Mesendoderm (in vitro differentiated cells): ENCODE data around the gene CTSA.

Experiments
- DNase-seq: peaks from one replicate; pipeline ENCODE4 v3.0.0; 2013
- H2AK5ac ChIP-seq: 2 replicates; pipeline ENCODE4 v1.6.1; 2013; ENCODE audit warnings: low read length, inconsistent platforms
- H2BK120ac ChIP-seq: 2 replicates; pipeline ENCODE4 v1.6.1; 2013; ENCODE audit warnings: low read depth, mild to moderate bottlenecking, low read length, moderate library complexity, mixed read lengths
- H2BK15ac ChIP-seq: replicated peaks from 2 replicates; pipeline ENCODE4 v1.6.1; 2013; ENCODE audit warnings: low read depth, mild to moderate bottlenecking, moderate library complexity
- H2BK5ac ChIP-seq: 2 replicates; pipeline ENCODE4 v1.6.1; 2013; ENCODE audit warnings: low read length, inconsistent platforms
- H3K18ac ChIP-seq: 2 replicates; pipeline ENCODE4 v1.6.1; 2013; ENCODE audit warnings: mild to moderate bottlenecking, low read length, mixed read lengths
- H3K23ac ChIP-seq: one replicate; pipeline ENCODE4 v1.6.1; 2013; ENCODE audit warnings: low read length
- H3K27ac ChIP-seq: 2 replicates; pipeline ENCODE4 v1.5.1; 2013; ENCODE audit warnings: low read depth, mild to moderate bottlenecking, inconsistent platforms, low read length, moderate library complexity
- H3K27me3 ChIP-seq: 2 replicates; pipeline ENCODE4 v1.6.1; 2013; ENCODE audit warnings: low read length, control low read depth, mild to moderate bottlenecking, inconsistent platforms; ENCODE audit not compliant: insufficient read depth, poor library complexity
- H3K36me3 ChIP-seq: 2 replicates; pipeline ENCODE4 v1.6.1; 2013; ENCODE audit warnings: low read length, inconsistent platforms; ENCODE audit not compliant: control insufficient read depth, insufficient read depth
- H3K4ac ChIP-seq: one replicate; pipeline ENCODE4 v1.6.1; 2013; ENCODE audit warnings: low read depth, mild to moderate bottlenecking, low read length, moderate library complexity
- H3K4me1 ChIP-seq: 2 replicates; pipeline ENCODE4 v1.6.1; 2013; ENCODE audit warnings: low read depth, low read length, inconsistent platforms; ENCODE audit not compliant: control insufficient read depth
- H3K4me2 ChIP-seq: 2 replicates; pipeline ENCODE4 v1.6.1; 2013; ENCODE audit warnings: low read length
- H3K4me3 ChIP-seq: 2 replicates; pipeline ENCODE4 v1.5.1; 2013; ENCODE audit warnings: mild to moderate bottlenecking, low read length
- H3K56ac ChIP-seq: one replicate; pipeline ENCODE4 v1.6.1; 2013; ENCODE audit warnings: low read length
- H3K79me1 ChIP-seq: 2 replicates; pipeline ENCODE4 v1.6.1; 2013; ENCODE audit warnings: low read length, inconsistent platforms
- H3K79me2 ChIP-seq: 2 replicates; pipeline ENCODE4 v1.6.1; 2013; ENCODE audit warnings: mild to moderate bottlenecking, low read length; ENCODE audit not compliant: control insufficient read depth, insufficient read depth
- H3K9ac ChIP-seq: 2 replicates; pipeline ENCODE4 v1.6.1; 2013; ENCODE audit warnings: low read length, inconsistent platforms
- H4K5ac ChIP-seq: one replicate; pipeline ENCODE4 v1.6.1; 2013; ENCODE audit warnings: low read length
- H4K8ac ChIP-seq: one replicate; pipeline ENCODE4 v1.6.1; 2013; ENCODE audit warnings: low read depth, mild to moderate bottlenecking, control low read depth, low read length, moderate library complexity
- WGBS: extraction: QIAGEN DNeasy Blood & Tissue Kit; methylation state at CpG from one replicate; pipeline ENCODE4 v1.1.7; 2013; ENCODE audit warnings: low lambda C conversion rate, missing lambda C conversion rate; ENCODE audit not compliant: insufficient coverage; ENCODE audit errors: extremely low coverage; 5-methylcytosine and 5-hydroxymethylcytosine counted together

Gene CTSA

DNA sequence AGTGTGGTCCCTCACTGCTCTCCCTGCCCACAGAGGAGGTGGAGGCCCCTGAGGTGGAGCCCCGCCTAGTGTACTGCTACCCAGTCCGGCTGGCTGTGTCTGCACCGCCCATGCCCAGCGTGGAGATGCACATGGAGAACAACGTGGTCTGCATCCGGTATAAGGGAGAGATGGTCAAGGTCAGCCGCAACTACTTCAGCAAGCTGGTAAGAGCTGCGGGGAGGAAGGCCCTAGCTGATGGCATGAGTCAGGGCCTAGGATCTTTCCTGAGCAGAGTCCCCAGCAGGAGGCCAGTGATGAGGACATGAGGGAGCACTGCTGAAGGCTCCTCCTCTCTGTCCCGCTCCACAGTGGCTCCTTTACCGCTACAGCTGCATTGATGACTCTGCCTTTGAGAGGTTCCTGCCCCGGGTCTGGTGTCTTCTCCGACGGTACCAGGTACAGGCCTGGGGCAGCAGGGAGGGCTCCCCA lies 54.6 kb downstream of the CTSA start:
- H3K4me2 ChIP-seq: no peak overlapping the region
- H3K36me3 ChIP-seq: peaks cover 37% of the 10 kb centered on the region
- no peaks in the 10 kb centered on the region for H3K4me1 ChIP-seq
- H2BK15ac ChIP-seq: no peak overlapping the region
- H3K18ac ChIP-seq: no peak overlapping the region
- no peak overlapping the region for H2BK120ac ChIP-seq
- H3K27me3 ChIP-seq: no peaks in the 10 kb centered on the region
- H3K4me3 ChIP-seq: no peak overlapping the region
- no CpG with 5 or more reads among the region's 13 CpGs for WGBS
- H3K79me1 ChIP-seq: no peaks in the 10 kb centered on the region
- DNase-seq: peak; percentile 56
- H3K79me2 ChIP-seq: no peaks in the 10 kb centered on the region
- H3K27ac ChIP-seq: no peak overlapping the region
- no peak overlapping the region for H3K56ac ChIP-seq
- no peak overlapping the region for H4K8ac ChIP-seq
- H4K5ac ChIP-seq: no peak overlapping the region
- H3K9ac ChIP-seq: no peak overlapping the region
- no peak overlapping the region for H3K4ac ChIP-seq
- no peak overlapping the region for H3K23ac ChIP-seq
- no peak overlapping the region for H2BK5ac ChIP-seq
- no peak overlapping the region for H2AK5ac ChIP-seq

DNA sequence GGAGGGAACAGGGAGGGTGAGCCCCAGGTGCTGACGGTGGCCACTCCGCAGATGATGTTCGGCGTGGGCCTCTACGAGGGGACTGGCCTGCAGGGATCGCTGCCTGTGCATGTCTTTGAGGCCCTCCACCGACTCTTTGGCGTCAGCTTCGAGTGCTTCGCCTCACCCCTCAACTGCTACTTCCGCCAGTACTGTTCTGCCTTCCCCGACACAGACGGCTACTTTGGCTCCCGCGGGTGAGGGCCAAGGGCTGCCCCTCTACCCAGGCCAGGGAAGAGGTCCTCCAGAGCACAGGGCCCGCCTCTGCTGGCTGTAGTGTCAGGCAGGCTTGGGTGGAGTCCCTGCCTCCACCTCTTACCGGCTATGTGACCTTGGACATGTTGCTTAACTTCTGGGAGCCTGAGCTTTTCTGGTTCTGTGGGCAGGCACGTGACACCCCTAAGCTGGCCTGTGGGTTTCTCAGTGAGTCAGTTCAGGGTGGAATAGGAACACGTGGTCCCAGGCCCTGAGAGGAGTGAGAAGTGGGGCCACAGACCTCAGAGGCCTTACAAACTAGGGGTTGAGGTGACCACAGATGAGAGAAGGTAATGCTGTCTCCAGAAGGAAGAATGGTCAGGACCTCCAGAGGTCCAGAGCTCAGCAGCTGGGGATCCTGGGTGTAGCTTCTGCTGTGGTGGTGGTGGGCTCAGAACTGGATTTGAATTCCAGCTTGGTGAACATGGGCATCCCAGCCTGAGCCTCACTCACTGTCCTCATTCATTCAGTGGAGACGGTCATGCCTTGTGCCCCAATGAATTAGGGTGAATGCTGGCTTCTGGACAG lies 55.2 kb downstream of the CTSA start:
- DNase-seq: no peak

DNA sequence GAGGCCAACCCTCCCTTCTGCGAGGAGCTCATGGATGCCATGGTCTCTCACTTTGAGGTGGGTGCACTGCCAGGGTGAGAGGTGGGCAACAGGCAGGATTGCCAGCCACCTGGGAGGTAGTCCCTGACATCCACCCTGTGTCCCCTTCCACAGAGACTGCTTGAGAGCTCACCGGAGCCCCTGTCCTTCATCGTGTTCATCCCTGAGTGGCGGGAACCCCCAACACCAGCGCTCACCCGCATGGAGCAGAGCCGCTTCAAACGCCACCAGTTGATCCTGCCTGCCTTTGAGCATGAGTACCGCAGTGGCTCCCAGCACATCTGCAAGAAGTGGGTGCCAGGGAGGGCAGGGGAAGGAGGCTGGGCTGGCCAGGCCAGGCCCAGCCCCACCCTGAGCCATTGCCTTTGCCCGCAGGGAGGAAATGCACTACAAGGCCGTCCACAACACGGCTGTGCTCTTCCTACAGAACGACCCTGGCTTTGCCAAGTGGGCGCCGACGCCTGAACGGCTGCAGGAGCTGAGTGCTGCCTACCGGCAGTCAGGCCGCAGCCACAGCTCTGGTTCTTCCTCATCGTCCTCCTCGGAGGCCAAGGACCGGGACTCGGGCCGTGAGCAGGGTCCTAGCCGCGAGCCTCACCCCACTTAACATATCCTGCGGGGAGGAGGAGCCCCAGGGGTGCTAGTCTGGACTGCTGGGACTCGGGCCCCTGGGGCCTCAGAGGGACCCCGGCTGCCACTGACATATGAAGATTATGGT lies 56.2 kb downstream of the CTSA start:
- Histone ChIP-seq H3K79me1 (no peaks in the 10 kb centered on the region), H3K4me2 (no peak overlapping the region), H2BK15ac (no peak overlapping the region), H3K27me3 (no peaks in the 10 kb centered on the region), H3K18ac (no peak overlapping the region), H3K4me3 (no peak overlapping the region), H4K8ac (no peak overlapping the region), H4K5ac (no peak overlapping the region), H3K56ac (no peak overlapping the region), H2BK5ac (no peak overlapping the region), H3K36me3 (peaks cover 39% of the 10 kb centered on the region), H3K4ac (no peak overlapping the region), H3K9ac (no peak overlapping the region), H3K79me2 (no peaks in the 10 kb centered on the region), H2BK120ac (no peak overlapping the region), H3K27ac (no peak overlapping the region), H3K4me1 (no peaks in the 10 kb centered on the region), H3K23ac (no peak overlapping the region), H2AK5ac (no peak overlapping the region)
- no peak for DNase-seq
- no CpG with 5 or more reads among the region's 29 CpGs for WGBS

More for the DNA sequence above, 55.2 kb downstream of the CTSA start:
- no peak overlapping the region for H3K4ac ChIP-seq
- no peak overlapping the region for H3K23ac ChIP-seq
- H2BK15ac ChIP-seq: no peak overlapping the region
- no peak overlapping the region for H3K4me3 ChIP-seq
- no peaks in the 10 kb centered on the region for H3K79me2 ChIP-seq
- no peak overlapping the region for H3K9ac ChIP-seq
- no CpG with 5 or more reads among the region's 20 CpGs for WGBS
- no peaks in the 10 kb centered on the region for H3K27me3 ChIP-seq
- no peak overlapping the region for H3K27ac ChIP-seq
- H3K4me1 ChIP-seq: no peaks in the 10 kb centered on the region
- H3K36me3 ChIP-seq: peaks cover 37% of the 10 kb centered on the region
- H3K79me1 ChIP-seq: no peaks in the 10 kb centered on the region
- H2AK5ac ChIP-seq: no peak overlapping the region
- H3K4me2 ChIP-seq: no peak overlapping the region
- no peak overlapping the region for H4K8ac ChIP-seq
- H2BK120ac ChIP-seq: no peak overlapping the region
- no peak overlapping the region for H3K56ac ChIP-seq
- H3K18ac ChIP-seq: no peak overlapping the region
- no peak overlapping the region for H4K5ac ChIP-seq
- H2BK5ac ChIP-seq: no peak overlapping the region

DNA sequence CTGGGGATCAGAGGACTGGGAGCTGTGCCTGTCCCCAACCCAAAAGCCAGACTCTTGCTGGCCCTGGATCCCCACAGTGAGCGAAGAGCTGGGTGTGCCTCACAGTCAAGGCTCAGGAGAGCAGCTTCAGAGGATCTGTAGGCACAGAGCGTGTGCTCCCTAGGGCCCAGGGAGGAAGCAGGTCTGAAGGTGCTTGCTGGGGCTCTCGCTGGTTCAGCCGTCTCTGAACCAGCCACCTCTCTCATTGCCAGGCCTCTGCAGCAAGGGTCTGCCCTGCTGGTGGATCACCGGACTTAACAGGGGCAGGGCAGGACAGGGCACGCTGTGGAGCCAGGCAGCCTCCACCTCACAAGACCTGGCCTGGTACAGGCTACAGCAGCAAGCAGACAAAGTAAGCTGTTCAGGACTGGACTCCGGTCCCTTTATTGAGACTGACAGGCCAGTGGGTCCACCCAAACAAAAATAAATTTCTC lies 57.2 kb downstream of the CTSA start:
- H2AK5ac ChIP-seq: no peak overlapping the region
- no peak overlapping the region for H3K23ac ChIP-seq
- H3K9ac ChIP-seq: no peak overlapping the region
- H4K8ac ChIP-seq: no peak overlapping the region
- H3K36me3 ChIP-seq: peaks cover 39% of the 10 kb centered on the region
- no peak overlapping the region for H4K5ac ChIP-seq
- no peaks in the 10 kb centered on the region for H3K79me2 ChIP-seq
- no peak overlapping the region for H3K18ac ChIP-seq
- no peaks in the 10 kb centered on the region for H3K79me1 ChIP-seq
- H2BK5ac ChIP-seq: no peak overlapping the region
- H3K27me3 ChIP-seq: no peaks in the 10 kb centered on the region
- DNase-seq: no peak
- H3K4me3 ChIP-seq: no peak overlapping the region
- no peak overlapping the region for H3K4ac ChIP-seq
- H3K4me2 ChIP-seq: no peak overlapping the region
- no peak overlapping the region for H3K56ac ChIP-seq
- H3K4me1 ChIP-seq: no peaks in the 10 kb centered on the region
- no peak overlapping the region for H3K27ac ChIP-seq
- H2BK120ac ChIP-seq: no peak overlapping the region
- H2BK15ac ChIP-seq: no peak overlapping the region
- no CpG with 5 or more reads among the region's 7 CpGs for WGBS
